ENCODE results near the gene ARID5A.
"Not testable (repeated sequence)": the region's sequence is repeated elsewhere in the genome, so short reads cannot be mapped to it uniquely, and the experiment has no call there.

ARID5A gene

DNA sequence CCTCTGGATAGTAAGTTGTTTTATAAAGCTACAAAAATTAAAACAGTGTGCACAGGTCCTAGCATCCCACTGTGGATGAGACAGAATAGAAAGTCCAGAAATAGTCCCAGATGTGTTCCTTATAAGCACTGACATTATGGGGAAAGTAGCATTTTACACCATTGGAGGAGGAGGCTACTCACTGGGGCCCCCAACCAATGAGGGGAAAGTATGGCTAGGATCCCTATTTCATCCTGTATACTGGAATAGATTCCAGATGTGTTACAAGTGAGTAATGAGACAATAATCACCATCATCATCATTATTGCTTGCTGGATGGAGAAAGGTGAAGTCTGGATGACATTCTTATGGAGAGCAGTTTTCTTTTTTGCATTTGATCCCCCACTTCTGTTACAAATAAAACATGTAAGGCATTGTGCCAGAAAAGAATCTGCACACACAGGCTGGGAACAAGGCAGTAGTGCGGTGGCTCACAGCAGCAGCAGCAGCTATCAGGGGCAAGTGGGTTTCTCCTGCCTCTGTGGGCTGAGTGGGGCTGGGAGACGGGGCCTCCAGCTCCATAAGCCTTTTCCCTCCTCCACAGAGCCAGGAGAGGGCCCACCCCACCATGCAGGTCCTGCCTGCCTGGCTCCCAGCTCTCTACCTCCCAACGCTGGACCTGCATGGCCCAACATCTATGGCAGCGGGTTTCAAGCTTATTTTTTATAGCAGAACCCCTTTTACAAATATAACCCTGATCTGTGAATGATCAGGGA, 5.0 kb downstream of the ARID5A start:
- no peak for DNase-seq

DNA sequence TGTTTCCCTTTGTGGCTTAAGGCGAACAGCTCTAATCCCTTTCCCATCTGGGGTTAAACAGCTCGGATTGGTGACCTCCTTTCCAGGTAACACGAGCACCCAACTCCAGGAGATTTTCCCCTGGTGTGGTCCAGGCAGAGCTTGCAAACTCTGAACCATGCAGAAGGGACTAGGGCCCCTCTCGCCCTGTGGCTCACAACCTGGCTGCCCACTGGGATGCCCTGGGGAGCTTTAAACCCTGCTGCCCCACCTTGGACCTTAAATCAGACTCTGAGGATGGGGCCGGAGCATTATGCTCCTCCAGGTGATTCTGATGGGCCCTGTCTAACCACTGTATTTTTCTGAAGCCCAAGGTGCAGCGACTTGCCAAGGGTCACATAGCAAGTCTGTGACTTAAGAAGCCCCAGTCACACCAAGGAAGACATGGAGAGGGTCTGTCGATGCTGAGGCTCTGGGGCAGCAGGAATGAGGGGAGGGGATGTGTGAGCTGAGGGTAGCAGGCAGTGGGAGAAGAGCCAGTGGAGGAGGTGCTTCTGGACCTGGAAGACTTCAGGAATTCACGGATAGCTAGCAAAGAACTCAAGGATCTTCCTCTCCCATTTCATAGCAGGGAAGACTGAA, 5.9 kb downstream of the ARID5A start:
- DNase-seq, result no peak

DNA sequence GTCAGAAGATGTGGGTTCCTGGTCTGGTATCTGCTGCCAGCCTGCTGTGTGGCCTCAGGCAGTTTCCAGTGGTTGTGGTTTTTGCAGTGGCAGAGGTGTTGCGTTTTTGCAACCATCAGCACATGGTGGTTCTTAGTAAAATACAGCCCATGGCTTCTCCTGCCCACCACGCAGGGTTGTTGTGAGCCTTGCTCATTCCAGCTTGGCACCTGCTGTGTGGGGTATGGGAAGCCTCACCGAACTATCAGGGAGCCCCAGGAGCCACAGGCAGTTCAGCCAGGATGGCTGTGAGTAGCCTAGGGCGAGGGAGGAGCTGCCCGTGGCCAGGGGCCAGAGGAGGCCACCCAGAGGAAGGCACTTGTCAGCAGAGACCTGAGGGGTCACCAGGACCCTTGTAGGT, 9.8 kb downstream of the ARID5A start:
- no peak for DNase-seq

DNA sequence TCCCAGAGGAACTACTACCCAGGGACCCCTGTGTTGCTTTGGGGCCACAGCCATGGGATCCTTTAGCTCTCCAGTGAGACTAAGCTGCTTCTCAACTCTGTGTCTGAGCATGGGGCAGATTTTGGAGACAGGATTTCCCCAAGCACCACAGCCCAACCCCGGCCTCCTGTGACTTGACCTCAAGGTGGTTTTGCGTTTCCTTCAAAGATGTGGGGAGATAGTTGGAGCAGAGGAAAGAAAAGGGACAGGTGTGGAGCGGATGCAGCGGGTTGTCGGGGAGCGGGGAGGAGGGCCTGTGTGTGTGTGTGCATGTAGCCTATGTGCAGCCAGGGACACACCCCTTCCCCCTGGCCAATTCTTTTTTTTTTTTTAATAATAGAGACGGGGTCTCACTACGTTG, 10.2 kb downstream of the ARID5A start:
- no peak for DNase-seq

DNA sequence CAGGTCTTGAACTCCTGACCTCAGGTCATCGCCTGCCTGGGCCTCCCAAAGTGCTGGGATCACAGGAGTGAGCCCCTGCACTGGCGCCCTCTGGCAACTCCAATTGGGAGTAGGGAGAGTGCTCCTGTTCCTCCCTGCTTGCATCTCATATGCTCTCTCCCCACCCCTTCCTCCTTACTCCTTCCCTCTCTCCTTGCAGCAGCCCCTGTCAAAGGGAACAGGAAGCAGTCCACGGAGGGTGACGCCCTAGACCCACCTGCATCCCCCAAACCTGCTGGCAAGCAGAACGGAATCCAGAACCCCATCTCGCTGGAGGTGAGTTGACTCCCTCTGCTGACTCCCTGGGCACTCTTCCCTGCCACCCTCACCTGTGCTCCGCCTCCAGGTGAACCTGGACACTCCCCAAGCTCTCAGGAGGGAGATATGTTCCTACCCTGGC, 10.7 kb downstream of the ARID5A start:
- no peak for DNase-seq

DNA sequence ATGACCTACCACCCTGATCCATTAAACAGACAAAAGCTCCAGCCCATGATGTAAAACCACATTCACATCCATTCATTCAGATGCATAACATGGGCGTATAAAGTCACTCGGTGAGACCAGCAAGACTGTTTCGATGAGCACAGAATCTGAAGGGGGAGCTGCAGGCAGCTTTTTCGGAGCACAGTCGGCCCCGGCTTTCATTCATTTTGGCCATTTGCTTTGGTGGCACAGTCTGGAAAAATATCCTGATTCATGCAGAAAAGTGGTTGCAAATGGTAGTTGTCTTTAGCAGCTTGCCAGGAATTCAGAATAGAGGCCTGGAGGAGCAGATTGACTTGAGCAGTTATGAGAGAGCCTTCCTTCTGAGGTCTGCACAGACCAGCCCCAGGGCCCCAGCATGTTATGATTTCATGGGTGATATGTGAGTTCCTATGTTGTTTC, 11.2 kb downstream of the ARID5A start:
- no peak for DNase-seq

DNA sequence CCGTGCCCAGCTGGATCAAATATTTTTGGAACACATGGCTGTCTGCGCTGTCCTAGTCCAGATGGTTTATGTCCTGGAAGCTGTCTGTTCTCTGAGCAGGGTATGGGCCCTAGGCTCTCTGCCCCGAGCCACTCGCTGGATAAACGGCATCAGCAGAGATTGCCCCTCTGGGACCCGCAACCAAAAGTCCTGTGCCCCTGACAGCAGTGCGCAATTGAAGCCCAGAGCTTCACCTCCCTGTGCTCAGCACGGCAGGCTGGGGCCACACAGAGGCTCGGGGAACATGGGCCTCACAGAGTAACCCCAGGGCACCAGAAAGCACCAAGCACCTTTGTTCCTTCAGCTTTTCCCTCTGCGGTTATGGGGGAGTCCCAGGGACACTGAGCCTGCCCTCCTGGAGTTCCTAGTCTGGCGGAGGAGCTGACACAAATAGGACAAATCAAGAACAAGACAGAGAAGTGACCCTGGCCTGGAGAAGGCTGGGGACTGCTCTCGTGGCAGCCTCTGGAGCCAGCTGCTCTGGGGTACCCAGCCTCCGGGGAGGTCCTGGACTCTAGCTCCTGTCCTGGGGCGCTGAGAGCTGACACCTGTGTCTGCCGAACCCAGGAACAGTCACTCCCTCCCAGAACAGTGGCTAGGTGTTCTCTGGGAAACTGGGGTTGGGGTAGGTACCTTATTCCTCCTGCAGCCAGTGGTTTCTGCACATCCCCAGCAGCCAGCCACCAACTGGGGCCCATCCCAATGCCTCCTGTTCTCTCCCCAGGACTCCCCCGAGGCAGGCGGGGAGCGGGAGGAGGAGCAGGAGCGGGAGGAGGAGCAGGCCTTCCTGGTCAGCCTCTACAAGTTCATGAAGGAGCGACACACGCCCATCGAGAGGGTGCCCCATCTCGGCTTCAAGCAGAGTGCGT, 12.3 kb downstream of the ARID5A start:
- no peak for DNase-seq

DNA sequence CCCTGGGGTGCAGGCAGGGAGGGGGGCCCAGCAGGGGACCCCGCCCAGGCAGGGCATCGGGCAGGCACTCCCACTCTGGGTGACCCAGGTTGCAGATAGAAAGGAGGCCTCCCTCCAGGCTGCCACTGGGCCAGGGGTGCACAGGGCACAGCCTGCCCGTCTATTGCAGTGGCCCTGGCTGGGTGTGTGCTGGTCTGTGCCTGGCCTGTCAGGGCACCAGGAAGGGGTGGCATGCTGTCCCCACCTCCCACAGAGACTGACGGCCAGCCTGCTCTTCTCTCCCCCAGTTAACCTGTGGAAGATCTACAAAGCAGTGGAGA, 12.9 kb downstream of the ARID5A start:
- DNase-seq, result no peak

DNA sequence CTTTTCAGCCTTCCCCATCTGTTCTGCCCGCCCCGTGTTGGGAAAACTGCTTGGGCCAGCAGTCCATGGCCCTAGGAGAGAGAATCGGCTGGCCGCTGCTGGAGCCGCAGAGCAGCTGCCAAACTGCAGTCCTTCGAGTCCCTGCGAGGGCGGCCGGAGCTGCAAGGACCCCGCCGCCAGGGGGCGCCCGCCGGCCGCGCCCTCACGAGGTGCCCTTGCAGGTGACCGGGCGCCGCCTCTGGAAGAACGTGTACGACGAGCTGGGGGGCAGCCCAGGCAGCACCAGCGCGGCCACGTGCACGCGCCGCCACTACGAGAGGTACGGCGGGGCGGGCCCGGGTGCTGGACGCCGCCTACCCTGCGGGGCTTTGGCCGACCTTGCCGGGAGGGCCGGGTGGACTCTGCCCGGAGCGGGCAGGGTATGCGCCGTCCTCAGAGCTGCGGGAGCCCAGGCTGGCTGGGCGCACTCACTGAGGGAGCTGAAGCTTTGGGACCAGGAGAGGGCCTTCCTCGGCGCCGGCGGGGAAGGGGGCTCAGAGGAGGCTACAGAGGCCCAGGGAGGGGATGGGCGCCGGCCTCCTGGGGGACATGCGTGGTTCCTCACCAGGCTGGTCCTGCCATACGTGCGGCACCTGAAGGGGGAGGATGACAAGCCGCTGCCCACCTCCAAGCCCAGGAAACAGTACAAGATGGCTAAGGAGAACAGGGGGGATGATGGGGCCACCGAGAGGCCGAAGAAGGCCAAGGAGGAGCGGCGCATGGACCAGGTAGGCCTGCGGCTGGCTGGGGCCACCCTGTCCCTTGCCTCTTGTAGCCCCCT, 13.6 kb downstream of the ARID5A start:
- no peak for DNase-seq

DNA sequence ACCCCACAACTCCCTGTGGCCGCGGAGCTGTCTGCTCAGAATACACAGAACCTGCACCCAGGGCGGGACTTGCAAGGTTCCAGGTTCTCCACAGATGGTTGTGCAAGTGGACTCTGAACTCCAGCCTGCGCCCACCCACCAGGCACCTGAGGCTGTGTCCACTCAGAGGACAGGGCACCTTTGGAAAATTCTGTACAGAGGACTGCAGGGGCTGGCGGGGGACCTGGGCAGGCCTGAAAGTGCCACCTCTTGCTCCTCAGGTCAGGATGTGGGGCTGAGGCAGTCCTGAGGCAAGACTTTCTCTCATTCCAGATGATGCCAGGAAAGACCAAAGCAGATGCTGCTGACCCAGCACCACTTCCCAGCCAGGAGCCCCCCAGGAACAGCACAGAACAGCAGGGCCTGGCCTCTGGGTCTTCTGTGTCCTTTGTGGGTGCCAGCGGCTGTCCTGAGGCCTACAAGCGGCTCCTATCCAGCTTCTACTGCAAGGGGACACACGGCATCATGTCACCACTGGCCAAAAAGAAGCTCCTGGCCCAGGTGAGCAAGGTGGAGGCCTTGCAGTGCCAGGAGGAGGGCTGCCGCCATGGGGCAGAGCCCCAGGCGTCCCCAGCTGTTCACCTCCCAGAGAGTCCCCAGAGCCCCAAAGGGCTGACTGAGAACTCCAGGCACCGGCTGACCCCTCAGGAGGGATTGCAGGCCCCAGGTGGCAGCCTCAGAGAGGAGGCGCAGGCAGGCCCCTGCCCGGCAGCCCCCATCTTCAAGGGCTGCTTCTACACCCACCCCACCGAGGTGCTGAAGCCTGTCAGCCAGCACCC, 14.4 kb downstream of the ARID5A start:
- no peak for DNase-seq

DNA sequence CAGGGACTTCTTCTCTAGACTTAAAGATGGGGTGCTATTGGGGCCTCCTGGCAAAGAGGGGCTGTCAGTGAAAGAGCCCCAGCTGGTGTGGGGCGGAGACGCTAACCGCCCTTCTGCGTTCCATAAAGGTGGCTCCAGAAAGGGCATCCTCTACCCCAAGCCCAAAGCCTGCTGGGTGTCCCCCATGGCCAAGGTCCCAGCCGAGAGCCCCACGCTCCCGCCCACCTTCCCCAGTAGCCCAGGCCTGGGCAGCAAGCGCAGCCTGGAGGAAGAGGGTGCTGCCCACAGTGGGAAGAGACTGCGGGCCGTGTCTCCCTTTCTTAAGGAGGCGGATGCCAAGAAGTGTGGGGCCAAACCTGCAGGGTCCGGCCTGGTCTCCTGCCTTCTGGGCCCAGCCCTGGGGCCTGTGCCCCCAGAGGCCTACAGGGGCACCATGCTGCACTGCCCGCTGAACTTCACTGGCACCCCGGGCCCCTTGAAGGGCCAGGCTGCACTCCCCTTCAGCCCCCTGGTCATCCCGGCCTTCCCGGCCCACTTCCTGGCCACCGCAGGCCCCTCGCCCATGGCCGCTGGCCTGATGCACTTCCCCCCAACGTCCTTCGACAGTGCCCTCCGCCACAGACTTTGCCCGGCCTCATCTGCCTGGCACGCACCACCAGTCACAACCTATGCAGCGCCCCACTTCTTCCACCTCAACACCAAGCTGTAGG, 15.2 kb downstream of the ARID5A start:
- DNase-seq, result no peak

DNA sequence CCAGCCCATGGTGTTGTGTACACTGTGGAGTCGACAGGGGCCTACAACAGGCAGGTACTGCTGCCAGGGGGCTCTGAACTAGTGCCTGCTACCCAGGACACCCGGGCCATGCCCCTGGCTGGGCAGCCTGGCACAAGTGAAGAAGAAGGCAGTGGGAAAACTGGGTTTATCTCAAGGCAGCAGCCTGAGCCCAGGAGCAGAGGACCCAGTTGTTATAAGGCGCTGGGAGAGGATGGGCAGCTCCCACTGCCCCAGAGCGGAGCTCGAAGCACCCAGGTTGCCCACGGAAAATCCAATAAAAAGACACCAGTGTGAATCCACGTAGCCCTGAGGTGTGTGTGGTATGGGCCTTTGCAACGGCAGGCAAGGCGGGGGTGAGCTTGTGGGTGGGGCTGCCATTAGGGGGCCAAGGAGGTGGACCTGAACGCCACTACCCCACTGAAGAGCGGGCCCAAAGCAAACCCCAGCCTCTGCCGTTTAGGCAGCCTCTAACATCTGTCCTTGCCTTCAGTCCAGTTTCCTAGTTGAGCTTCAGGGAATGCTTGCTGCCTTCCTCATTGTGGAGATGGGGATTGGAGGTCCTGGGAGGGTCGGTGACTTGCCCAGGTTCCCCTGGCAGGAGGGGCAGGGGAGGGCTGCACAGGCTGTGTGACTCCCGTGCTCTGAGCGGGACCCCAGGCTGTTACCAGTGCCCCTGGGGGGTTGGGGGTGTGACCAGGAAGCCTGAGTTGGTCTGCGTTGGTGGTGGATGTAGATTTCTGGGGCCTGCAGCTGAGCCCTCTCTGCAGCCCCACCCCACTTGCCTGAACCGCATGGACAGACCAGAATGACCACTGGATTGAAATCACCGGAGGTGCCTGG, 16.0 kb downstream of the ARID5A start:
- no peak for DNase-seq

DNA sequence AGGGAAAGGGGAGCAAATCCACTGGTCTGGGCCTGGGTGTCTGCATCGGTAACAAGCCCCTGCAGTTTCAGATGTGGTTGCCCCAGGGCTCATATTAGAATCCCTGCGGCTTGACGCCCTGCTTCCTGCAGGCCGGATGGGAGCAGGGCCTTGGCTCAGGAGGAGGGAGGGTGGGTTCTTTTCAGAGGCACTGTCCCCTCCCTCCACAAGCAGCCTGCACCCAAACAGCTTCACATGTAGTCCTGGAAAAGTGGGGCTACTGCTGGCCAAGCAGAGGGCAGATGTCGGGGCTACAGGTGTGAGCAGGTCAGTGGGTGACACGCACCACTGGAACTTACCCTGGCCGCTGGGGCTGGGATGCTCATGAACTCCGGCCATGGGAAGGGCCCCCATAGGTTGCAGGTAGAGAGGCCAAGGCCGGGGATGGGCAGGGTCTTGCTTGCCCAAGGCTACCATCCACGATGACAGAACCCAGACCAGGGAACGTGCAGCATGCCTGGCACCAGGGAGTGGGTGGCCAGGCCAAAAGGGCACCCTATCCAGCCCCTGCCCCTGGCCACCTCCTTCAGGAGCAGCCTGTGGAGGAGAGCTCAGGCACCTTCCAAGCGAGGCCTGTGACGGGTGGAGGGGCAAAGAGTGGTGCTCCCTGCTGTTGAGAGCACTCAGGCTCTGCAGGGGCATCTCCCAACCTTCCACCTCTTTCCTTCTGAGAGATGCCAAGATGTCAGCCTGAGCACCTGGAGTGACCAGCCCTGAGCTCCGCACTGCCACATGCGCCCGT, 16.8 kb downstream of the ARID5A start:
- DNase-seq, result no peak

DNA sequence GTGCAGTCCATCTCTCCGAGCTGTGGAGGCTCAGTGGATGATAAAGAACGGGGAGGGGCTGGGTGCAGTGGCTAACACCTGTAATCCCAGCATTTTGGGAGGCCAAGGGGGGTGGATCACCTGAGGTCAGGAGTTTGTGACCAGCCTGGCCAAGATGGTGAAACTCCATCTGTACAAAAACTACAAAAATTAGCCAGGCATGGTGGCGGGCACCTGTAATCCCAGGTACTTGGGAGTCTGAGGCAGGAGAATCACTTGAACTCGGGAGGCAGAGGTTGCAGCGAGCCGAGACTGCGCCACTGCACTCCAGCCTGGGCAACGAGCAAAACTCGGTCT, 17.4 kb downstream of the ARID5A start:
- DNase-seq, result not testable (repeated sequence)

DNA sequence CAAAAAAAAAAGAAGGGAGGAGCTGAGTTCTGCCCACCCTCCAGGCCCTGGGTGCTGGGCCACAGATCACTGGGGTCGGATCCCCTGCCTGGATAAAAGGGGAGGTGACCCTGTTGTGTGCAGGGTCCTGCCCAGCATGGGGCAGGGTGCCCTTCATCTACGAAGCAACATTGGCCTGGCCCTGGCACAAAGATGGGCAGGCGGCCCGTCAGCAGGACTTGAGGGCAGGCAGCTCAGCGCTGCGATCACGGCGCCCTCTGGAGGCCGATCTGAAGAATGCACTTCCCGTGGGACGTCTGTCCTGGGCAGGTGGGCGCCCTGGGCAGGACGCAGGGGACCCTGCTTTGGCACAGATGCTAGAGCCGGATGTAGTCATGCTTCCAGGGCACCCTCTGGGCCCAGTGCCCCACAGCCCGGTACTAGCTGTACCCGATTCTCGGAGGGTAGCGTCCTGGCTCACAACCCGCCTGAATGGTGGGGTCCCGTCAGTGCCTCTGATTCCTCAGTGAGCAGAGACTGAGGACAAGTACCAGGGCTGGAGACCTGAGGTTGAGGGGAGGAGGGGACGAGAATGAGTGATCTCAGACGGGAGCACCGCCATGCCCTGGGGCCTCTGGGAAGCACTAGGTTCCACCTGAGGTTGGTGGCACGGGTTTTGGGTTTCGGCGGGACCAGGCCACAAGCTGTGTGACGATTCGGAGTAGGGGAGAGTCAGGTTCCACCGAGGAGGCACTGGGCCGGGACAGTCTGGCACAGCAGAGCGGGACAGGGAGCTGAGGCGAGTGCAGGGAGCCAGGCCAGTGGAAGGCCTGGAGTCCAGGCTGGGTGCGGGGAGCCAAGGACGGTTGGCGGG, 18.0 kb downstream of the ARID5A start:
- no peak for DNase-seq

DNA sequence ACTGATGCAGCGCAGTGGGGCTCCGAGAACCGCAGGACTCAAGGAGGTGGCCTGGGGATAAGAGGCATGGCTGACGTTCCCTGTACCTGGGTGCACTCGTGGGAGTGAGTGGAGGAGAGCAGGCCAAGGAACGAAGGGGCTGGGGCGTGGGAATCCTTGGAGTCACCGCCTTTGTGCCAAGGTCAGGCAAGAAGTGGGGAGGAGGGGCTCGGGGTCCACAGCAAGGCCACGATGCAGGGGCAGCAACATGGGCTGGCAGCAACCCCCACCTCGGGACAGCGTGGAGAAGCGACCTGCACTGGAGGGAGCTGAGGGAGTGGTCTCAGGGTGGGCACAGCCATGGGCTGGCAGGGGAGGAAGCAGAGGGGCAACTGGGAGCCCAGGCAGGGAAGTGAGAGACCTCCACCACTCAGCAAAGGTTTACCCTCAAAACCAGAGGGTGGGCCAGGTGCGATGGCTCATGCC, 18.6 kb downstream of the ARID5A start:
- DNase-seq, result no peak

DNA sequence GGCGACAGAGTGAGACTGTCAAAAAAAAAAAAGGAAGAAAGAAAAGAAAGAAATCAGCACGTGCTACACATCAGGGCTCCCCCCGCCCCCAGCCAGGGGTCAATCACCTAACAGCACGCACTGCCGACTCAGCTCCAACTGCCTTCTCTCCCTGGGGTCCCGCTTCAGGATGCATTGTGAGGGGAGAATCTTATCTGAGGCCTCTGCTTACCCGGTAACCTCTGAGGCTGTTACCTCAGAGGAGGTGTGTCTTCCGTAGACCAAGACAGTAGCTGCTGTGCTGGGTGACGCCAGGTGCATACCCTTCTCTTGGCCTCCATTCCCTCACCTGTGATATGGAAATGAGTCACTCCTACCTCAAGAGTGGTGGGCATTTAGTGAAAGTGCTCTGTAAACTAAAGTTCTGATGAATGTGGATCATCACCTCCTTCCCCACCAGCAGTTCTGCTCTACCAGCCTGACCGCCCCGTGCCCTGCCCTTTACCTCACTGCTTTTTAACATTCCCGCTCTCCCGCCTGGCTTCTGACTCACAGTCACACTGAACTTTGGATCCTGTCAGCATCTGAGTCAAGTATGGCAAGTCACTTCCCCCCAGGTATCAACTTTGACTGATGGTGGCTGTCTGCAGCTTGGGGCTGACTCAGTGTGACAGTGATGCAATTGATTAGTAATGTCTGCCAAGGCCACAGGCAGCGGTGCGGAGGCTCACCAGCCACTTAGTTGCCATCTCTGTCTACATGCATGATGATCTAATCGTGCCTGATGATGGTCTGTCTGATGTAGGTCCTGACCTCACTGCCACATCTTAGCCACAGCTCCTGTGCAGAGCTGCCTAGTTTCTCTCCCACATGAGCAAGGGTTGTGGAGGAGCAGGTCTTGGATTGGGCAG, 20.1 kb downstream of the ARID5A start:
- no peak for DNase-seq

All from cerebellar nuclear complex (tissue), 1 donor.